Dedifferentiated amniotic fluid mesenchymal stem cell (primary cell): ENCODE results near the gene MPPED2.

Experiments
- DNase-seq: peaks from one replicate; pipeline ENCODE4 v3.0.0-alpha.2; 2016; ENCODE audit errors: extremely low spot score

Gene MPPED2

GRCh38 chr11:30485756-30486155 is 100.4 kb downstream of the MPPED2 start:
- no peak for DNase-seq

DNA sequence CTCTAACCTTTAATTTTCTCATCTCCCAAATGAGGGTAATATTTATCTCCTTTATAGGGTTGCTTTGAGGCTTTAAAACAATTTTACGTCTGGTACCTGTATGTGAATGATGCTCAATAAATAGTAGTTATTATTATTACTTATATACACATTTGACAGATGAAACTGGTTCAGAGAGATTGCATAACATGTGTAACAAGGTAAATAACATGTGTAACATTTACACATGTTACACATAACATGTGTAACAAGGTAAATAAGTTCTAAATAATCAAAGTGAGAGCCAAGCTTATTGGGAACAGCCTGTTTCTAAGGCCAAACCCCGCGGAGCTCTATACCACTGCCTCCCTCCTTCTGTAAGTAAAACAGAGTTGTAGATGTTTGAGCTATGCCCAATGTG is 100.9 kb downstream of the MPPED2 start:
- no peak for DNase-seq

DNA sequence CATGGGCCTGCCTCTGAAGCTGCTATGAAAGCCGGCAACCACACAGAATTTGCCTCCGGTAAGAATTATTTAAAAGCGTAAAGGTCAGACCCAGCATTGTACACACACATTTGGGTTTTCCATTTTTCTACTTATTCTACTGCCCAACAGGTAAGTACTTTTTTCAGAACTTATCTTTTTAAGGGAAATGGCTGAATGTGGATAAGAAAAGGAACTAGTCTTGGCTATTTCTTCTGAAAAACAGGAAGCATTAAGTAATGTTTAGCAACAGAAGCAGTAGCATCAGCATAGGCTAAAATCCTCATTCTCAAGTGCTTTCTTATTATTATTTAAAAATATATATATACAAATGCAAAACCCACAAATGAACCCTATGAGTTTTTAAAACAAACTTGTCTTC is 103.1 kb downstream of the MPPED2 start:
- no peak for DNase-seq

DNA sequence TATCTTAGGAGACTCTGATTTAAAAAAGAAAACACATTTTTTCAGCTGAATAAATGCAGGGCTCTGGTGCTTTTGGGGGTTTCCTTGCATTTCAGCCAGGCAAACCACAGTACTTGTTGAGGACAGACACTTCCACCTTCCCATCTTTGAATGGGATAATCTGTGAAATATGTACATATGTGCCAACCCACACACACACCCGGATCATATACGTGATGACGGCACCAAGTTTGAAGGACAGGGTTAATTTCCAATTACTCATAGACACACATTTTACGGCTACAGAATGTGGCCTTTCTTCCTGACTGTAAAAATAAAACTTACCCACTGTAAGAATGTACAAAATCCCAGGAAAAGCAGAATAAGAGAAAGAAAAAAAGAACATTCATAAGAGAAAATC is 104.4 kb downstream of the MPPED2 start:
- DNase-seq, result no peak

DNA sequence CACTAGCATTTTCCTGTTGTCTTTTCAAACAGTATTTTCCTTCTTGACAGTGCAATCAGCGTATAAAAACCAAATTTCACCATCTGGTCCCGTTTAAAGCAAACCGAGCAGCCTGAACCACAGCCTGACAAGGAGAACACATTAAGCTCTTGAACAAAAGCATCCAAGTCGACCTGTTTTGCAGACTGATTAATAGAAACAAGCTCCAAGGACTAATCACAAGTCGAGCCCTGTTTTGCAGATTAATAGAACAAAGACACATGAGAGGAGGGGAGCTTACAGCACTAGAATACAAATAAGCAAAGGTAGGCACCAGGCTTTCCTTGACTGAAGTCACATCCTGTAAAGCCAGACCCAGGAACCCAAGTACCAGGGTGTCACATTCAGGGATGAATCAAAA is 104.8 kb downstream of the MPPED2 start:
- DNase-seq, result no peak

GRCh38 chr11:30479899-30480298 is 106.3 kb downstream of the MPPED2 start:
- DNase-seq, result no peak

DNA sequence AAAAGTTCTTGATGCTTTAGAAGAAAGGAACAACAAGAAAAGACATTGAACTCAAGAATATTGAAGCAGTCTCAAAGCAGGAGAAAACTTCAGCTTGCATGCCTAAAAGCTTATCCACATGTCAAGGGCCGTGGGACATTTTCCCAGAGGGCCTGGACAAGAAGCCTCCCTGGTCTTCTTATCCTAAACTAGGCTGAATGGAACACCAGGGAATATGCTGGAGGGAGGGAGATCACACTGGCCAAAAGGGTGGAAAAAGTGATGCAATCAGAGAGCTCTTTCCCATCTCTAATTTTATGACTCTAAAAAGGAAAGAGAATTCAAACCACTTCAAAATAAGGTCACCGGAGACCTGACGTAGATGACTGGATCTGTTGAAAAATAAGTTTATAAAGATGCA is 107.2 kb downstream of the MPPED2 start:
- DNase-seq, result no peak

DNA sequence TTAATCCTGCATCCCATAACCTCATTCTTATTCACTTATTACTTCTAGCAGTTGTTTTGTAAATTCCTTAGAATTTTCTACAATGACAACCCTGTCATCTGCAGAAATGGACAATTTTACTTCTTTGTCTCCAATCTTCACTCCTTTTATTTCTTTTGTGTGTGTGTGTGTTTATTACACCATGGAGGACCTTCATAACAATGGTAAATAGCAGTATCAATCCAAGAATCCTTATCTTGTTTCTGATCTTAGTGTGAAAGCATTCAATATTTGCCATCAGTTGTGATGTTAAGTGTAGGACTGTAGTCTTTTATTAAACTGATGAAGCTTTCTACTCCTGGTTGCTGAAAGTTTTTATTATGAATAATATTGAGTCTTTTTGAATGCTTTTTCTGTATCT is 109.1 kb downstream of the MPPED2 start:
- DNase-seq, result no peak

GRCh38 chr11:30474151-30474954 is 111.8 kb downstream of the MPPED2 start:
- DNase-seq, result no peak

DNA sequence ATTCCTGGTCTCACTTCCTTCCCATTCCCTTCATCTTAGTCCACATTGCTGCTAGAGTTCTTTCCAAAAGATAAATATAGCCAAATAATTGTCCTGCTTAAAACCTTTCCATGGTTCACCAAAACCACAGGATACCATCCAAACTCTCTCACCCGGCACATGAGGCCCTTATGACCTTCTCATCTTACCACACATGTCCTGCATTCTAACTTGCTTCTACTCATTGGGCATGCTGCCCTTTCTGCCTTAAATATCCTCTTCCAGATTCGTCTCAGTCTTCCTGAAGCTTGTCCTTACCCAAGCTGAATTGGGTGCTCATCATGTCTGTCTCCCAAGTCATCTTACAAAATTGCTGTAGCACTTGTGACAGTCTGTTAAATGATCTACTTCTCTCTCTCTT is 114.9 kb downstream of the MPPED2 start:
- DNase-seq, result no peak

DNA sequence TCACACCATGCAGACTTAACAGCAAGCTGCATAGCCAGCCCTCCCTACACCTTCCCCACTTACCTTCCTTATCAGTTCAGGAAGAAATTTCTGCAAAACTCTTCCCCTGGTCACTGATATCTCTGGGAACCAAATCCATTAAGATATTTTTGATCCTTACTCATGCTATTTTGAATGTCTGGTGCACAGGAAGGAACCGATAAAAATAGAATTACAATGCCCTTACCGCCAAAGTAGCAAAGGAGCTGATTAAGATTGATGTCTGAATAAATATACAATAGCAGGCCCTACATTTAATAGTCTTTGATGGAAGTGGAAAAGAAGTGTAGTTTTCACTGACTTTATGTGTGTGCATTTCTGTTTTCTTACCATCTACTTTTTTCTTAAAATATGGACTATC is 117.3 kb downstream of the MPPED2 start:
- DNase-seq, result no peak

GRCh38 chr11:30467176-30467575 is 119.0 kb downstream of the MPPED2 start:
- DNase-seq, result no peak

- no peak for DNase-seq
These were observed 120.5 kb downstream of the MPPED2 start for GRCh38 chr11:30465623-30466022.

DNA sequence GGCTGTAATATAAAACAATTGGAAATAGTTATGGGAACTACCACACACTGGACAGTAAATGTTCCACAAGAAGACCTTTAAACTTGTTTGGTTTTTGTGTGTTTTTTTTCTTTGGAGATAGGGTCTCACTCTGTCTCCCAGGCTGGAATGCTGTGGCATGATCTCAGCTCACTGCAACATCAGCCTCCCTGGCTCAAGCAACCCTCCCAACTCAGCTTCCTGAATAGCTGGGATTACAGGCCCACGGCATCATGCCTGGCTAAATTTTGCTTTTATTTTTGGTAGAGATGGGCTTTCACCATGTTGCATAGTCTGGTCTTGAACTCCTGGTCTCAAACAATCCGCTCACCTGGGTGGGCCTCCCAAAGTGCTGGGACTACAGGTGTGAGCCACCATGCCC is 121.0 kb downstream of the MPPED2 start:
- DNase-seq, result no peak

- DNase-seq, result no peak
These were observed 122.9 kb downstream of the MPPED2 start for GRCh38 chr11:30463266-30463665.

DNA sequence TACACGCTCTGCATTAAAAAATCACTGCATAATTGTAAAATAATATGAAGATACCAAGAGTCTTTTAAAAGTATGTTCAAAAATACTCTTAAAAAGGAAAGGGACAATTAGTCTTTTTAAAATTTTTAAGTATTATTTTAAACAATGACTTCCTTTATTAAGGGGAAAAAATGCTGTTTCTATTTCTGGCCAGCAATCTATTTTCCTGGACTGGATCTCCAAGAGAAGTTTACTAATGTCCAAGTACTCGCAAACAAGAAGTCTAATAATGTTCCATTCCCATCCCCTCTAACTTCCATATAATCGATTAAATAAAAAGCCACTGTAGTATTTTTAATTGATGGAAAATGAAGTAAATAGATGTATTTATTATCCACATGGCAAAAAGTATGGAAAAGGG is 123.7 kb downstream of the MPPED2 start:
- DNase-seq, result no peak

GRCh38 chr11:30459821-30460220 is 126.3 kb downstream of the MPPED2 start:
- no peak for DNase-seq

DNA sequence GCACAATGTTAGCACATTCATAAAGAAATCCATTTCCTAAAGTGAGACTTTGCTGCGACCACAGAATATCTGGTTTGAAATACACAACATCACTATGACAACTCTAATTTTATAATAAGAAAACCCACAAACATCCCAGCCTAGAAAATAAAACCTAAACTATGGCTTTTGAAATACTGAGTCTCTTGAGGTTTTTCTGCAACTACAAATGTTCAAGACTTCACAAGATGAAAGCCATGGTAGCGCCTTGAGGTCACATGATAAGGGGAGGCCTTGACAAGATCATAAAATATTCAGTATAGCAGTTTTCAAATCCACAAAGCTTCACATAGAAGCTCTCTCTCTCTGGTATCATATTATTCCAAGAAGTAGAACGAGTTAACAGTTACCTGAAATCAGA is 126.8 kb downstream of the MPPED2 start:
- DNase-seq, result no peak

GRCh38 chr11:30458541-30458940 is 127.6 kb downstream of the MPPED2 start:
- no peak for DNase-seq

GRCh38 chr11:30457087-30457486 is 129.1 kb downstream of the MPPED2 start:
- no peak for DNase-seq

DNA sequence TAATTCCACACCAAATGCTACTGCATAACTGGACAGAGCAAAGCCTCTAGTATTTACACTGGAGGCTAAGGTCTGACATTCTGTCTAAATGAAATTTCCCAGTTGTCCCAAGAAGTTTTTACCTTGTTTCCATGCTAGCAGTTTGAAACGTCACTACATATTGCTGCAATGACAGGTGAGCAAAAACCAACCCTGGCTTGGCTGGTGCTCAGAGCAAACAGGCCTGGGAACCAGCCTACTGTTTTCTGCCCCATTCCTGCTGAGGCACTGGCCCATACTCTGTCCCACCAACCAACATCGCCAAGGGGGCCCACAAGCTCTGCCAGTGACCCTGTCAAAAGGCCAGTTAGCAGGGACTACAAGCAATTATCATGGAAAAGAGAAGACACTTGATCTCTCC is 131.1 kb downstream of the MPPED2 start:
- no peak for DNase-seq

- no peak for DNase-seq
These were observed 131.6 kb downstream of the MPPED2 start for GRCh38 chr11:30454541-30454940.

- no peak for DNase-seq
These were observed 132.0 kb downstream of the MPPED2 start for GRCh38 chr11:30454111-30454510.

DNA sequence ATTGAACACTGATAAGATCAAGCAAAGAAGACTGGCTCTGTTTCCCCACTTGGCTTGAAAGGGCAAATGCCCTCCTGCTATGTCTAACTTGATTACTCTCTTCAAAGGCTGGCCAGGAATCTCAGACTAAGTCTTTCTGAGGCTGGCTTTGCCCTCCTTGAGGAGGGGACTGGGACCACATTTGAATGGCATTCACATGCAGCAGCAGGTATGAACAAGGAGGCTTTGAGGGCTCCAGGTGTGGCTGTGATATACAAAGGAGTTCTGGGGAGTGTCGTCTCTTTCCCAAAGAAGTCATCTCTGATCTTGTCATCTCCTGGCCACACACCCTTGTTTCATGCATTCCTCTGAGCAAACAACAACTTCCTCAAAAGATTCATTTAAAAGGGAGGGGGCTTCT is 132.4 kb downstream of the MPPED2 start:
- no peak for DNase-seq
